Gastroesophageal sphincter (tissue), 3 donors: ENCODE measurements around the gene ZMPSTE24.
"Not testable (repeated sequence)": the region's sequence is repeated elsewhere in the genome, so short reads cannot be mapped to it uniquely, and the experiment has no call there.

Experiments
- CTCF ChIP-seq, 4 experiments: fragments of 200-600 bp in 2 of 4; fragments of 450-650 bp in 2 of 4; sonication (generic) in 1 of 4; IDR thresholded peaks; one replicate each; pipeline ENCODE4 v1.5.1; 2017 to 2019; ENCODE audit warnings: antibody characterized with exemption in 4 of 4, mild to moderate bottlenecking in 2 of 4, moderate library complexity in 2 of 4
- POLR2A ChIP-seq, 2 donors: fragments of 450-650 bp; IDR thresholded peaks; one replicate each; pipeline ENCODE4 v1.6.1; 2017; ENCODE audit warnings: antibody characterized with exemption in 2 of 2, mild to moderate bottlenecking in 2 of 2, moderate library complexity in 1 of 2

DNA sequence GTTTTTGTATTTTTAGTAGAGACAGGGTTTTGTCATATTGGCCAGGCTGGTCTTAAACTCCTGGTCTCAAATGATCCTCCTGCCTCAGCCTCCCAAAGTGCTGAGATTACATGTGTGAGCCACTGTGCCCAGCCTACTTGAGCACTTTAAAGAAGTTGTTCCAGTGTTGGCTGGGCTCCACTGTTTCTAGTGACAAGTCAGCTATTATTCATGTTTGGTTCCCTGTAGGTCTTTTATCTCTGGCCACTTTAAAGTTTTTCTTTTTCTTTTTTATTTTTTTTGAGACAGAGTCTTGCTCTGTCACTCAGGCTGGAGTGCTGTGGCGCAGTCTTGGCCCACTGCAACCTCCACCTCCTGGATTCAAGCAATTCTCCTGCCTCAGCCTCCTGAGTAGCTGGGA lies 73.4 kb downstream of the ZMPSTE24 start:
- not testable (repeated sequence) for TF ChIP-seq POLR2A, CTCF (IDR thresholded peaks at IDR 0.05)
